Measurements from ENCODE around the gene PBXIP1. TPM values are rescaled to one million over a fixed set of nuclear protein-coding genes. Genes with fewer than 3 reads are reported as not detected.

The PBXIP1 gene
- total and polyA plus RNA-seq, 10 of the 15 experiments (the other 5 are each of a cell fraction or from before 2014, with no cell fraction given) = 0.63 to 25.6 (median 15.4) TPM

- TF ChIP-seq REST (IDR thresholded peaks at IDR 0.05; ENCODE audit: low read depth, low read length) (no peak), STAT1 (conservative IDR thresholded peaks at IDR 0.05) (no peak), ZNF384 (IDR thresholded peaks at IDR 0.05; ENCODE audit: borderline replicate concordance, low read depth, low read length) (no peak), SKIL (IDR thresholded peaks at IDR 0.05; ENCODE audit: low read depth, poor library complexity, severe bottlenecking) (no peak), CREM (IDR thresholded peaks at IDR 0.05; ENCODE audit: low read depth) (peak; percentile 7; the same call in 1 of the 2 replicates), RELB (IDR thresholded peaks at IDR 0.05; ENCODE audit: low read depth) (peak; percentile 29; the same call in 1 of the 2 replicates), NRF1 (conservative IDR thresholded peaks at IDR 0.05; ENCODE audit: low read depth, low read length) (no peak), MXI1 (IDR thresholded peaks at IDR 0.05; ENCODE audit: low read depth, low read length) (peak; percentile 83; the same call in 1 of the 2 replicates), ZNF207 (IDR thresholded peaks at IDR 0.05; ENCODE audit: borderline replicate concordance) (no peak), E4F1 (IDR thresholded peaks at IDR 0.05; ENCODE audit: borderline replicate concordance, partially characterized antibody) (no peak), CEBPB (IDR thresholded peaks at IDR 0.05; ENCODE audit: borderline replicate concordance in 1 of 2, low read depth in 2 of 2, low read length in 2 of 2) (no peak), RAD21 (IDR thresholded peaks at IDR 0.05; ENCODE audit: insufficient read depth, low read depth, low read length) (no peak), RFX5 (IDR thresholded peaks at IDR 0.05; ENCODE audit: low read depth, low read length) (no peak), SMARCA5 (IDR thresholded peaks at IDR 0.05) (0 out of 2 replicates have a peak, but pooled peaks have one; percentile 18), ZBED1 (IDR thresholded peaks at IDR 0.05; ENCODE audit: borderline replicate concordance) (no peak), CHD1 (IDR thresholded peaks at IDR 0.05; ENCODE audit: low read depth, low read length) (no peak), ELK1 (IDR thresholded peaks at IDR 0.05; ENCODE audit: low read depth, low read length) (no peak), CREB1 (IDR thresholded peaks at IDR 0.05; ENCODE audit: low read depth) (no peak), ZZZ3 (IDR thresholded peaks at IDR 0.05; ENCODE audit: control insufficient read depth, insufficient read length, low read depth) (no peak)
Observed at GRCh38 chr1:154975409-154976059, 19.6 kb upstream of the PBXIP1 start (continued).
